Progenitor cell of endocrine pancreas (in vitro differentiated cells): Measurements from ENCODE around the gene KIRREL1. TPM values are rescaled to one million over a fixed set of nuclear protein-coding genes. Genes with fewer than 3 reads are reported as not detected.

Source experiments
- DNase-seq: peaks from one replicate; pipeline ENCODE4 v3.0.0; 2021; ENCODE audit warnings: low spot score; ENCODE audit not compliant: unreplicated experiment
- H3K27ac Mint-ChIP-seq: 2 replicates; pipeline ENCODE4 v1.8.0; 2021; ENCODE audit warnings: mild to moderate bottlenecking, moderate library complexity, mixed read lengths
- H3K27me3 Mint-ChIP-seq: 2 replicates; pipeline ENCODE4 v1.8.0; 2021; ENCODE audit warnings: mixed read lengths
- H3K36me3 Mint-ChIP-seq: 2 replicates; pipeline ENCODE4 v1.8.0; 2022; ENCODE audit warnings: mixed read lengths; ENCODE audit not compliant: insufficient read depth
- H3K4me1 Mint-ChIP-seq: 2 replicates; pipeline ENCODE4 v1.8.0; 2021; ENCODE audit warnings: low read depth, mixed read lengths
- H3K4me3 Mint-ChIP-seq: 2 replicates; pipeline ENCODE4 v1.8.0; 2021; ENCODE audit warnings: low read depth, mild to moderate bottlenecking, moderate library complexity, mixed read lengths
- H3K9me3 Mint-ChIP-seq: 2 replicates; pipeline ENCODE4 v1.8.0; 2021; ENCODE audit warnings: low read depth, mixed read lengths
- total RNA-seq: library from RNA; stranded (reverse); gene quantifications from 2 replicates; pipeline ENCODE4 v1.2.1, GENCODE V29; 2021
- TF ChIP-seq, protein P1 (sequence below): fragments of 200-600 bp; sonication (generic); IDR thresholded peaks from one replicate; pipeline ENCODE4 v1.5.0; 2021; ENCODE audit warnings: antibody characterized with exemption, mild to moderate bottlenecking; ENCODE audit not compliant: unreplicated experiment

The KIRREL1 gene
- total RNA-seq, 1 donor from 2014 or later = 43.8 TPM

DNA sequence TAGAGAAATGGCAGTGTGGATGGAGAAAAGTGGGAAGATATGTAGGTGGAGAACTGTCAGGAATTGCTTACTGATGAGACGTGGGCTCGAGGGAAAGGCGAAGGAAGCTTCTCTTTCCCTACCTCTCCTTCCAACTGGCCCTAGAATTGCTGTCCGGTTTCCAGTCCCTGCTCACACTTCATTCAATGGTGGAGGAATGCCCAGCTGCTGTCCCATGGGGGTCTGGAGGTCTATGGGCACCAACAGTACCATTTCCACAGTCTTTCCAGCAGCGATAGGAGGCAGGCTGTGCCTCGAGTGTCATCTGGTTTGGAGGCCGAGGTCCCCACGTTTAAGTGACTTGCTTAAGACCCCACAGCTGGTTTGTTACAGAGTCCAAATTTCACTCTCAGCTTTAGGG is 155.7 kb downstream of the KIRREL1 start:
- Mint-ChIP-seq H3K4me1 (no peaks in the 10 kb centered on the region), H3K27ac (no peak overlapping the region), H3K36me3 (no peaks in the 10 kb centered on the region), H3K9me3 (no peaks in the 10 kb centered on the region), H3K27me3 (peaks cover 60% of the 10 kb centered on the region), H3K4me3 (peak overlapping the region; percentile 64)
- no peak for DNase-seq
- TF ChIP-seq, protein P1, sequence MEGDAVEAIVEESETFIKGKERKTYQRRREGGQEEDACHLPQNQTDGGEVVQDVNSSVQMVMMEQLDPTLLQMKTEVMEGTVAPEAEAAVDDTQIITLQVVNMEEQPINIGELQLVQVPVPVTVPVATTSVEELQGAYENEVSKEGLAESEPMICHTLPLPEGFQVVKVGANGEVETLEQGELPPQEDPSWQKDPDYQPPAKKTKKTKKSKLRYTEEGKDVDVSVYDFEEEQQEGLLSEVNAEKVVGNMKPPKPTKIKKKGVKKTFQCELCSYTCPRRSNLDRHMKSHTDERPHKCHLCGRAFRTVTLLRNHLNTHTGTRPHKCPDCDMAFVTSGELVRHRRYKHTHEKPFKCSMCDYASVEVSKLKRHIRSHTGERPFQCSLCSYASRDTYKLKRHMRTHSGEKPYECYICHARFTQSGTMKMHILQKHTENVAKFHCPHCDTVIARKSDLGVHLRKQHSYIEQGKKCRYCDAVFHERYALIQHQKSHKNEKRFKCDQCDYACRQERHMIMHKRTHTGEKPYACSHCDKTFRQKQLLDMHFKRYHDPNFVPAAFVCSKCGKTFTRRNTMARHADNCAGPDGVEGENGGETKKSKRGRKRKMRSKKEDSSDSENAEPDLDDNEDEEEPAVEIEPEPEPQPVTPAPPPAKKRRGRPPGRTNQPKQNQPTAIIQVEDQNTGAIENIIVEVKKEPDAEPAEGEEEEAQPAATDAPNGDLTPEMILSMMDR = no peak

Other genes starting within 250 kb of the KIRREL1 start
- not detected in 2 replicates for gene FCRL2, start 216.5 kb upstream of the KIRREL1 start, total RNA-seq
- gene FCRL1, start 173.5 kb upstream of the KIRREL1 start, total RNA-seq = not detected in 2 replicates
- not detected in 2 replicates for gene CD5L, start 151.8 kb upstream of the KIRREL1 start, total RNA-seq
- gene CD1D, start 187.2 kb downstream of the KIRREL1 start, total RNA-seq = 0.13 TPM in 1 of 2 replicates, not detected in the other